Neural progenitor cell (in vitro differentiated cells): ENCODE data around the gene CIBAR2. TPM values are rescaled to one million over a fixed set of nuclear protein-coding genes. Genes with fewer than 3 reads are reported as not detected.

Experiments
- DNase-seq: peaks from one replicate; pipeline ENCODE4 v3.0.0-alpha.2; 2016; ENCODE audit warnings: low spot score
- H2AFZ ChIP-seq: fragments of 200-600 bp; sonication (generic); replicated peaks from 2 replicates; pipeline ENCODE4 v1.6.1; 2016; ENCODE audit warnings: antibody characterized with exemption
- H3F3A ChIP-seq: fragments of 200-600 bp; sonication (generic); 2 replicates; pipeline ENCODE4 v1.6.1; 2016; ENCODE audit warnings: antibody characterized with exemption, low read depth
- H3K27ac ChIP-seq: fragments of 200-600 bp; sonication (generic); 2 replicates; pipeline ENCODE4 v1.5.1; 2016; ENCODE audit warnings: mild to moderate bottlenecking
- H3K27me3 ChIP-seq: fragments of 200-600 bp; sonication (generic); 2 replicates; pipeline ENCODE4 v1.6.1; 2016; ENCODE audit warnings: mild to moderate bottlenecking, moderate library complexity
- H3K36me3 ChIP-seq: fragments of 200-600 bp; sonication (generic); 2 replicates; pipeline ENCODE4 v1.5.1; 2016
- H3K4me1 ChIP-seq: fragments of 200-600 bp; sonication (generic); 2 replicates; pipeline ENCODE4 v1.6.1; 2016; ENCODE audit warnings: mixed run types
- H3K4me2 ChIP-seq: fragments of 200-600 bp; sonication (generic); 2 replicates; pipeline ENCODE4 v1.6.1; 2016
- H3K4me3 ChIP-seq: fragments of 200-600 bp; sonication (generic); 2 replicates; pipeline ENCODE4 v1.5.1; 2016
- H3K79me2 ChIP-seq: fragments of 200-600 bp; sonication (generic); 2 replicates; pipeline ENCODE4 v1.6.1; 2016; ENCODE audit warnings: low read depth
- H3K9ac ChIP-seq: fragments of 200-600 bp; sonication (generic); 2 replicates; pipeline ENCODE4 v1.6.1; 2016
- H3K9me3 ChIP-seq: fragments of 200-600 bp; sonication (generic); 2 replicates; pipeline ENCODE4 v1.5.1; 2016; ENCODE audit warnings: low read depth
- H4K20me1 ChIP-seq: fragments of 200-600 bp; sonication (generic); 2 replicates; pipeline ENCODE4 v1.6.1; 2016; ENCODE audit warnings: low read depth
- H3K27ac Mint-ChIP-seq: 3 replicates; pipeline ENCODE4 v1.8.0; 2021; ENCODE audit warnings: mixed read lengths
- H3K27me3 Mint-ChIP-seq: 2 replicates; pipeline ENCODE4 v1.8.0; 2022; ENCODE audit warnings: low read depth, mild to moderate bottlenecking, inconsistent platforms, moderate library complexity, mixed read lengths; ENCODE audit not compliant: insufficient read depth
- H3K36me3 Mint-ChIP-seq: 3 replicates; pipeline ENCODE4 v1.8.0; 2021; ENCODE audit warnings: mixed read lengths
- H3K4me1 Mint-ChIP-seq: 3 replicates; pipeline ENCODE4 v1.8.0; 2021; ENCODE audit warnings: mixed read lengths
- H3K4me3 Mint-ChIP-seq: 3 replicates; pipeline ENCODE4 v1.8.0; 2021; ENCODE audit warnings: mild to moderate bottlenecking, moderate library complexity, mixed read lengths
- H3K9me3 Mint-ChIP-seq: 3 replicates; pipeline ENCODE4 v1.8.0; 2020; ENCODE audit warnings: mixed read lengths
- CTCF ChIP-seq: fragments of 200-600 bp; sonication (generic); IDR thresholded peaks from 2 replicates; pipeline ENCODE4 v1.5.1; 2017; ENCODE audit warnings: antibody characterized with exemption, mild to moderate bottlenecking
- EZH2 ChIP-seq: fragments of 200-600 bp; sonication (generic); IDR thresholded peaks from 2 replicates; pipeline ENCODE4 v1.6.1; 2017; ENCODE audit warnings: antibody characterized with exemption, mild to moderate bottlenecking, moderate library complexity
- EZH2phosphoT487 ChIP-seq: fragments of 200-600 bp; sonication (generic); IDR thresholded peaks from 2 replicates; pipeline ENCODE4 v1.6.1; 2017; ENCODE audit warnings: antibody characterized with exemption
- total RNA-seq: library from RNA; depleted of rRNA; stranded (reverse); fragments of >200 nt; gene quantifications from 2 replicates; pipeline ENCODE4 v1.2.3, GENCODE V29; 2015; ENCODE audit warnings: low replicate concordance

Gene CIBAR2
- total RNA-seq: 0.43 TPM in 1 of 2 replicates, not detected in the other

DNA sequence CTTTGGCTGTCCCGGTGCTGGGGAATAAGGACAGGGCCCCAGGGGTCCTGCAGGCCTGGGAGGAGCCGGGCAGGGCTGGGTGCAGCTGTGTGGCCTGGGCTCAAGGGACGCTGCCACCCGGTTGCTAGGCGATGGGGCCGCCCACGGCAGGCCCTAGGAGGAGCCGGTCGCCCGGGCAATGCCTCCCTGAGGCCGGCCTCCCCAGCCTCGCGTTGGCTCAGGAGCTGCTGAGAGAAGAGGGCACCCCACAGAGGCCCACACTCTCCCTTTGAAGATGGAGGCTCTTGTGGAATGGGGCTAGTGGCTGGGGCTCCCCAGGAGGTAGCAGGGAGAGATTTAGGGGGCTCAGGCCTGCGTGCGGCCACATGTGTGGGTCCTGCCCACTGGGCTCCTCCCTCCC is at the start of gene CIBAR2:
Gene CIBAR2, minus strand, starts transcription at position 109 of the 400 bp plus-strand sequence. CDS start 120 bp downstream, outside the sequence.
- H3K4me3 Mint-ChIP-seq: peak within 1 kb of the TSS; percentile 63
- H3K4me1 Mint-ChIP-seq: peaks cover 42% of the 10 kb centered on the region
- Histone ChIP-seq H3F3A (peaks cover 12% of the 10 kb centered on the region), H3K4me1 (peaks cover 14% of the 10 kb centered on the region), H3K4me2 (peak within 1 kb of the TSS; percentile 61), H2AFZ (peak within 1 kb of the TSS; percentile 40), H3K36me3 (no peaks in the 10 kb centered on the region), H3K27me3 (no peaks in the 10 kb centered on the region), H4K20me1 (no peaks in the 10 kb centered on the region), H3K9ac (no peak within 1 kb of the TSS), H3K27ac (no peak within 1 kb of the TSS), H3K79me2 (no peaks in the 10 kb centered on the region), H3K9me3 (no peaks in the 10 kb centered on the region), H3K4me3 (no peak within 1 kb of the TSS)
- TF ChIP-seq EZH2phosphoT487 (no peak), EZH2 (no peak), CTCF (no peak)
- H3K27ac Mint-ChIP-seq: peak within 1 kb of the TSS; percentile 84
- peak; percentile 76 for DNase-seq
- H3K27me3 Mint-ChIP-seq: peaks cover 17% of the 10 kb centered on the region
- H3K36me3 Mint-ChIP-seq: no peaks in the 10 kb centered on the region
- H3K9me3 Mint-ChIP-seq: no peaks in the 10 kb centered on the region

DNA sequence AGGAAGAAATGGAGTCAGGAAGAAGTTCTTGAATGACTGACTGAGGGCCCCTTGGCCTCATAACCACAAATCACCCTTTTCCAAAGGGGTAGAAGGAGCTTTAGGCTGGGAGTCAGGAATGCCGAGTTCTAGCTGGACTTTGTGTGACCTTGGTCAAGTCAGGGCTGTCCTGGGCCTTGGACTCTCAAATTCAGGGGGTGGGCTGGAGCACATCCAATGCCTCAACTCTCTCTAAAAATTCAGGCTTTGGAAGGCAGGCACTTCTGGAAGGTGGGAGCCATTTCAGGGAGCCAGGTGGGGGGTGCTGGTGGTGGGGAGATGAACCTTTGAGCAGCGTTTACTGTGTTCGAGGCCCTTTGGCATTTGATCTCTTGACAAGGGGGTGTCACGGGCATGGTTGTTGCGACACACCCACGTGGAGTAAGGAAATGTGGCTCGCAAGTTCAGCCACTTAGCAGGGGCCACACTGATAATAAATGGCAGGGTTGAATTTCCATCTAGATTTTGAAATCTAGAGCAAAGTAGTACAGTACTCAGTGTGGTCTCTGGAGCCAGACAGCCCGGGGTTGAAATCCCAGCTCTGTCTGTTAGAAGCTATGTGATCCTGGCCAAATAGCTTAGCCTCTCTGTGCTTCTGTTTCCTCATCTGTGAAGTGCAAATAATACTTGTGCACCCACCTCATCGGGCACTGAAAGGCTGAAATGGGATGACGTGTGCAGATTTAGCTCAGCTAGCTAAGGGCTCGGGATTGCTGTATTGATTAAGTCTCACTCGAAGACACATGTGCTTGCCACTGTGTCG is 47.1 kb upstream of the CIBAR2 start:
- H3K79me2 ChIP-seq: no peaks in the 10 kb centered on the region
- no peaks in the 10 kb centered on the region for H4K20me1 ChIP-seq
- H3K9me3 ChIP-seq: no peaks in the 10 kb centered on the region
- no peaks in the 10 kb centered on the region for H3F3A ChIP-seq
- Mint-ChIP-seq H3K4me1 (peaks cover 49% of the 10 kb centered on the region), H3K36me3 (no peaks in the 10 kb centered on the region), H3K4me3 (no peak overlapping the region), H3K27me3 (peaks cover 16% of the 10 kb centered on the region), H3K27ac (no peak overlapping the region), H3K9me3 (no peaks in the 10 kb centered on the region)
- H3K27ac ChIP-seq: no peak overlapping the region
- H3K9ac ChIP-seq: no peak overlapping the region
- H2AFZ ChIP-seq: no peak overlapping the region
- no peak for DNase-seq
- no peak overlapping the region for H3K4me2 ChIP-seq
- H3K4me1 ChIP-seq: peaks cover 14% of the 10 kb centered on the region
- no peaks in the 10 kb centered on the region for H3K27me3 ChIP-seq
- H3K36me3 ChIP-seq: no peaks in the 10 kb centered on the region
- TF ChIP-seq CTCF (no peak), EZH2phosphoT487 (no peak), EZH2 (no peak)
- H3K4me3 ChIP-seq: no peak overlapping the region

DNA sequence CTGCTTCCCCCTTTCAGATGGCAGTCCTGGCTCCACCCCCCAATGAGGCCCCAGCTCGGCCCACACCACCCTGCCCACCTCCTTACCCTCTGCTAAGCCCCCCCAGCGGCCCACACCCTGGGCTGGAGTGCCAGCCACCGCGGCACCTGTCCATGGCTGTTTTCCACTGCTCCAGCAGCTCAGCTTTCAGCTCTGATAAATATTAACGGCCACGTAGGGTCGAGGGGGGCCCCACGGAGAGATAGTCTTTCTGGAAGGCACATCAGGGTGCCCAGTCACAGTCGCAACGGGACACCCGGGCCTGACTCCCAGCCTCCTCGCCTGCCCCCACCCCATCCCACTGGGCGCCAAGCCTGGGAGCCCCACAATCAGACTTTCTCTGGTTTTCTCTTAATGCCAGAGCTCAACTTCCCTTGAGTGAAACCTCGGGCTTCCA is 46.5 kb upstream of the CIBAR2 start:
- Mint-ChIP-seq H3K27me3 (peaks cover 16% of the 10 kb centered on the region), H3K4me3 (no peak overlapping the region), H3K36me3 (no peaks in the 10 kb centered on the region), H3K27ac (no peak overlapping the region), H3K9me3 (no peaks in the 10 kb centered on the region), H3K4me1 (peaks cover 48% of the 10 kb centered on the region)
- no peak overlapping the region for H3K9ac ChIP-seq
- peaks cover 14% of the 10 kb centered on the region for H3K4me1 ChIP-seq
- TF ChIP-seq CTCF (no peak), EZH2phosphoT487 (no peak), EZH2 (no peak)
- H3K79me2 ChIP-seq: no peaks in the 10 kb centered on the region
- DNase-seq: no peak
- no peaks in the 10 kb centered on the region for H3F3A ChIP-seq
- H3K27ac ChIP-seq: no peak overlapping the region
- H3K9me3 ChIP-seq: no peaks in the 10 kb centered on the region
- no peak overlapping the region for H3K4me2 ChIP-seq
- H3K27me3 ChIP-seq: no peaks in the 10 kb centered on the region
- no peaks in the 10 kb centered on the region for H3K36me3 ChIP-seq
- H4K20me1 ChIP-seq: no peaks in the 10 kb centered on the region
- no peak overlapping the region for H2AFZ ChIP-seq
- H3K4me3 ChIP-seq: no peak overlapping the region
